Epithelial cell of proximal tubule (primary cell): ENCODE results near the gene CCNJL. TPM values are rescaled to one million over a fixed set of nuclear protein-coding genes. Genes with fewer than 3 reads are reported as not detected.

ENCODE experiments used
- DNase-seq: peaks from one replicate; pipeline ENCODE4 v3.0.0-alpha.2; 2011; ENCODE audit warnings: low read depth
- H3K4me3 ChIP-seq: 2 replicates; pipeline ENCODE4 v1.5.1; 2011; ENCODE audit warnings: low read depth, mild to moderate bottlenecking, low read length
- total RNA-seq: library from RNA; depleted of rRNA; stranded (reverse); fragments of >200 nt; gene quantifications from 2 replicates; pipeline ENCODE4 v1.2.3, GENCODE V29; 2015
- TF ChIP-seq, protein P1 (sequence below): conservative IDR thresholded peaks from 2 replicates; pipeline ENCODE4 v1.5.1; 2012; ENCODE audit warnings: low read depth, mild to moderate bottlenecking, low read length

The CCNJL gene
- total RNA-seq, 1 donor from 2014 or later: 13.0 TPM

DNA sequence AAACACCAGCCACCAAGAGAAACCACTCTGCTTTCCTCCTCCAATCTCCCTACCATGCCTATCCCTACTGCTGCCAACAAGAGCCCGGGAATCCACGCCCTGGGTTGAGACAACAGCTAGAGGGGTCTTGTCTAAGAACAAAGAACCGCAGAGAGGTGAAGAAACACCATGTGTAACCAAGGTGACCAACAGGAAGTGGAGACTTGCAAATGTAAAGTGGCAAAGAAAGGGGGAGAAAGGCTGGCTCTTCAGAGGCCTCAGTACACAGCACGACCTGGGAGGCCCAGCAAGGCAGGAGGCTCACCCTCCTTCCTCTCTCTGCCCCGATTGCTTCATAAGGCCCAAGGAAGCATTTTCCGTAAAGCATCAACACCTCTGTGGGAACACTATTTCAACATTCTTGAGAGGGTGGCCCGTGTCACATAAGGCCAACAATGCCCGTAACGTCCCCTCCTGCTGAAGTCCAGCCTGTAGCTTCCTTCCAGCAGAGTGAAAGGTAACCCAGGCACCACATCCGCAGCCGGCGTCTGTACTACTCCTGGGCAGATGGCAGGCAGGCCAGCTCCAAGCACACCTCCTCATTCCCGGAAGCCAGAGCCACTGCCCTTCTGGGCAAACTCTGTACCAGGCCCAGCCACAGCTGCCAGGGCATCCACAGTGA lies 18.3 kb downstream of the CCNJL start:
- TF ChIP-seq, protein P1, sequence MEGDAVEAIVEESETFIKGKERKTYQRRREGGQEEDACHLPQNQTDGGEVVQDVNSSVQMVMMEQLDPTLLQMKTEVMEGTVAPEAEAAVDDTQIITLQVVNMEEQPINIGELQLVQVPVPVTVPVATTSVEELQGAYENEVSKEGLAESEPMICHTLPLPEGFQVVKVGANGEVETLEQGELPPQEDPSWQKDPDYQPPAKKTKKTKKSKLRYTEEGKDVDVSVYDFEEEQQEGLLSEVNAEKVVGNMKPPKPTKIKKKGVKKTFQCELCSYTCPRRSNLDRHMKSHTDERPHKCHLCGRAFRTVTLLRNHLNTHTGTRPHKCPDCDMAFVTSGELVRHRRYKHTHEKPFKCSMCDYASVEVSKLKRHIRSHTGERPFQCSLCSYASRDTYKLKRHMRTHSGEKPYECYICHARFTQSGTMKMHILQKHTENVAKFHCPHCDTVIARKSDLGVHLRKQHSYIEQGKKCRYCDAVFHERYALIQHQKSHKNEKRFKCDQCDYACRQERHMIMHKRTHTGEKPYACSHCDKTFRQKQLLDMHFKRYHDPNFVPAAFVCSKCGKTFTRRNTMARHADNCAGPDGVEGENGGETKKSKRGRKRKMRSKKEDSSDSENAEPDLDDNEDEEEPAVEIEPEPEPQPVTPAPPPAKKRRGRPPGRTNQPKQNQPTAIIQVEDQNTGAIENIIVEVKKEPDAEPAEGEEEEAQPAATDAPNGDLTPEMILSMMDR: no peak
- no peak for DNase-seq

DNA sequence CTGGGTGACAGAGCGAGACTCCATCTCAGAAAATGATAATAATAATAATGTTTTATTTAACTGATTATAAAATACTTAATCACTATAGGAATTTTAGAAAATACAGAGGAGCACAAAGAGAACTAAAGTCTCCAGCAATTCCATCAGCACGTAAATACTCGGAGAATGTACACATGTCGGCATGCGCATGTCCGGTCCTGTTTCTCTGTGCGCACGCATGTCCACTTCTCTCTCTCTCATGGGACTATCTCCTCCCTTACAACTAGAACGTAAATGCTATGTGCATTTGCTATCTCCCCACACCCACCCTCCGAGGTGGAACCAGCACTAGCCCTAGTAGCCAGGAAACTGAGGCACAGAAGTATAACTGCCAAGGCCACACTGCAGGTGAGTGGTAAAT lies 19.0 kb downstream of the CCNJL start:
- no peak for DNase-seq
- TF ChIP-seq, protein P1: no peak

More for the DNA sequence above, 18.3 kb downstream of the CCNJL start:
- no peak overlapping the region for H3K4me3 ChIP-seq

DNA sequence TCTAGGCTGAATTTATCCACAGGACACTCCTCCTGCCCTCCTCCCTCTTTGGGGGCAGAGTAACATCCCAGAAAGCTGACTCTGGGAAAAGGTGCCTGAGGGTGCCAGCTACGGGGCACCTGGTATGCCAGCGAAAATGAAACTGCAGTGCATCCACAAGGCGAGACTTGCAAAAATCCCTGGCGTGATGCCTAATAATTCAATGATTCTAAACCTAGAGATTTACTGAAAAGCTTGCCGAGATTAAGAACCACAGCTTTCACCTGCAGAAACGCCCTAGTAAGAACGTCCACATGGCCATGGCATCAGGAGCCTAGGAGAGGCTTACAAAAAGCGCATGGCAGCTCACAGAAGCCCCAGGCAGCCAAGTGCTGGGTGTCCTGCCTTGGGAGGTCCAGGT lies 20.9 kb downstream of the CCNJL start:
- no peak for DNase-seq
- peak overlapping the region; percentile 24 for H3K4me3 ChIP-seq
- TF ChIP-seq, protein P1: no peak

More for the DNA sequence above, 19.0 kb downstream of the CCNJL start:
- H3K4me3 ChIP-seq: no peak overlapping the region

DNA sequence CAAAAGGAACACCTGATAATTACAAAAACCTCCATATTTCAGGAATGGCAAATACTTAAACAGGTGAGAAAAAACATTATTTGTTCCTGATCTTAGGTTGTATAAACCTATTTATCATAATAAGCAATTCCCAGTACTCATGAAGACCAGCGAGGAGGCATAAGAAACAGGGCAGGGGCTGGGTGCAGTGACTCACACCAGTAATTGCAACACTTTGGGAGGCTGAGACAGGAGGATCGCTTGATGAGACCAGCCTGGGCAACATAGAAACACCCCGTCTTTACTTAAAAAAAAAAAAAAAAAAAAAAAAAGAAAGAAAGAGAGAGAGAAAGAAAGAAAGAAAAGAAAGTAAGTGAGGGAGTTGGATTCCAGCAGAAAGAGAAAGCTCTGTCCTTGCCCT lies 21.6 kb downstream of the CCNJL start:
- TF ChIP-seq, protein P1: no peak
- no peak for DNase-seq
- H3K4me3 ChIP-seq: no peak overlapping the region

DNA sequence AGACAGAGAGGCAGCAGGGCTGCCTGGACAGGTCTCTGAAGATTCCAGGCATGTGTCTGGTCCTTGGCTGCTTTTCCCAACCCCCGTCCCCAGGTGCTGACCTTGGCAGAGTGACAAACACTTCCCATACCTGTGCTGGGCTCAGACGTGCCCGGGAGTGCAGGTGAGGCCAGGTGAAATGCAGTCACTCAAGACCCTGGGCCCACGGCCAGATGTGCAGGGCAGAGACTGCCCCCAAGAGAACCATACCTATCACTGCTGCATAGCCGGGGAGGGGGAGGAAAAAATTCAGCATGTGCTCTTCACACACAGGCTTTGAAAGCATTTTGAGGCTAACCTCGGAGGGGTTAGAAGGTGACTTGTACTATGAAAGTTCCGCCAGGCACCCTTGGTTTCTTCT lies 22.6 kb downstream of the CCNJL start:
- no peak overlapping the region for H3K4me3 ChIP-seq
- no peak for DNase-seq
- TF ChIP-seq, protein P1: no peak

DNA sequence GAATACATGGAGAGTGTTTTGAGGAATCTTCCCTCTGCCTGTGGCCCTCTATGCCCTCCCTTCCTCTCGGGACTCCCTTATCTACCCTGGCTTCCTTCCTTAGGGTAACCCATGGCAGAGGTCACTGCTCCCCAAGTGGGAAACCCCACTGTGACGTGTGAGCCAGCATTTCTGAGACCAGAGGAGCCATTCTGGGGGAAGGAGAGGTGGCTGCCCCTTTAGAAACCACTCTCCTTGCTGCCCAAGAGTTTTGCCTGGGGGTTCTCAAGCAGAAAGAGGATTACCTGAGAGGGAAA lies 23.1 kb downstream of the CCNJL start:
- H3K4me3 ChIP-seq: no peak overlapping the region
- TF ChIP-seq, protein P1: no peak
- DNase-seq: no peak

DNA sequence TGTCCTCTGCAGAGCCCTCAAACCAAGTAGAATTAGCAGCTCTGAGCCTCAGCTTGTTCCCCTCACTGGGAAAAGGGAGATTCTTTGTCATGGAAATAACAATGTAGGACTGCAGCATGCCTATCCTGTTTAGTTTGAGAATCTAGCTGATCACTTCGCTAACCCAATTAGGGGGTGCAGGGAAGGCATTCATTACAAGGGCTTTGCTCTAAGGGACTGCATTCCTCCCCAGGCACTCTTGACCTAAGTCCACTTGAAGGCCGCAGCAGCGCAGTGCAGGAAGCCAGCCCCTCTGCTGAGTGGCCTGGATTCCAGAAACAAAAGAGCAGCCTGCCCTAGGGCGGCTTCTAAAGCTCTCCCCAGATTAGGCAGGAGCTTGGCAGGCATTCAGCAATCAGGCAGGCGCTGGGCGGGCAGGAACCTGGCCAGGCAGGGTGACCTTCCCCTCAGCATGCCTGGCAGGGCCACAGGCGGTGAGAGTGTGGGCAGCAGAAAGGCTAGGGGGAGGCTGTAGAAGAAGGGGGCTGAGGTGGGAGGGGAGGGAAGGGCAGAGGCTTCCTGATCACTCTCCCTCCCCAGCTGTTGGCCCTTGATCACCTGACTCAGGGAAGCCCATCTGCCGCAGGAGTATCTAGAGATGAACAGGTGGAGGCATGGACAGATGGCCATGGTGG lies 24.8 kb downstream of the CCNJL start:
- no peak for DNase-seq
- TF ChIP-seq, protein P1: no peak

More for the DNA sequence above, 24.8 kb downstream of the CCNJL start:
- no peak overlapping the region for H3K4me3 ChIP-seq
